Stimulated activated CD8-positive, alpha-beta memory T cell treated with anti-CD3 and anti-CD28 coated beads, Interleukin-4, amount 100 ng/mL, for 1 hour (primary cell): ENCODE results near the gene DNAAF3.
"Not testable (repeated sequence)": the region's sequence is repeated elsewhere in the genome, so short reads cannot be mapped to it uniquely, and the experiment has no call there.

ENCODE experiments used
- DNase-seq, 2 donors: peaks; one replicate each; pipeline ENCODE4 v3.0.0-alpha.2; 2020; ENCODE audit warnings: low read depth in 2 of 2, low spot score in 1 of 2

DNAAF3 gene

GRCh38 chr19:55176076-55176475, 9.7 kb upstream of the DNAAF3 start:
- no peak for DNase-seq

GRCh38 chr19:55175117-55175867, 8.9 kb upstream of the DNAAF3 start:
- DNase-seq: no peak

DNA sequence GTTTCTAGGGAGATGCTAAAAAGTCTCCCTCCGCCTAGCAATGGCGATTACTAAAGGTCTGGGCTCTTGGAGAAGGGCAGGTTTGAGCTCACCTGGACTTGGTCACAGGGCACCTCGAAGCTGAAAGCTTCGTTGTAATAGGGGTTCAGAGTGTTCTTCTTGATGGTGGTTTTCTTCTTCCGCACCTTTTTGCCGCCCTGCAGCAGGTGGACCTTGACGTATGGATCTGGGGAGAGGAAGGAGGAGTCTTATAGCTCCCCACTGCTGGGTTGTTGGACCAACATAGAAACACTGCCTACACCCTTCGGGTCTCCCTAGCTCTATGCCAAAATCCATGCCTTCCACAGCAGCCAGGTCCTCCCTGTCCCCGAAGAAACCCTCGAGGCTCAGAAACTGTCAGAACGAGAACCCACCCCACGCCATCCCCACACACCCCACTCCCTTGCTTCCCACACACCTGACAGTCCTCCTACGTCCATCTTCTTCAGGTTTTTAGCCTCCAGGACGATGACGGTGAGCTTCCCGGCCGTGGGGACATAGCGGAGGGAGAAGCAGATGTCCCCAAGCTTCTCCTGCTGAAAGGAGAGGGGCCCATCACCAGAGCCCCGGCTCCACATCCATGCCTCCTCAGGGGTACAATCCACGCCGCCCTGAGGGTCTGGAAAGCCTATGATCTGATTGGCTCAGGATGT, 8.2 kb upstream of the DNAAF3 start:
- DNase-seq: no peak

GRCh38 chr19:55173714-55174409, 7.4 kb upstream of the DNAAF3 start:
- no peak for DNase-seq

GRCh38 chr19:55173186-55173713, 6.8 kb upstream of the DNAAF3 start:
- DNase-seq: no peak

DNA sequence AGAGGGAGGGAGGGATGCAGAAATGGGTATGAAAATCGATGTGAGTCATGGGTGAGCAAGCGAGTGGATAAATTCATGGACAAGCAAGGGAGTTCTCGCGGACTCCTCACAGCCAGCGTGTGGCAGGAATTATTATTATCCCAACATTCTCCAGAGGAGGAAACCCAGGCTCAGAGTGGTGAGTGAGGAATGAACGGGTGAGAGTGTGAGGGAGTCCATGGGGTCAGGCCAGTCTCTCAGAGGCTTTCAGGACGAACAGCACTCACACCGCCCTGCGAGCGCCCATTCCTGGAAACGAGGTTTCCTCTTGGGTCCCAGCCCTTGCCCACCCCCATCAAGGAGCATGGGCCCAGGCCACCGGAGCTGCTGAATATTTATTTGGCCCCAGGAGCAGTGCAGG, 6.3 kb upstream of the DNAAF3 start:
- no peak for DNase-seq

DNA sequence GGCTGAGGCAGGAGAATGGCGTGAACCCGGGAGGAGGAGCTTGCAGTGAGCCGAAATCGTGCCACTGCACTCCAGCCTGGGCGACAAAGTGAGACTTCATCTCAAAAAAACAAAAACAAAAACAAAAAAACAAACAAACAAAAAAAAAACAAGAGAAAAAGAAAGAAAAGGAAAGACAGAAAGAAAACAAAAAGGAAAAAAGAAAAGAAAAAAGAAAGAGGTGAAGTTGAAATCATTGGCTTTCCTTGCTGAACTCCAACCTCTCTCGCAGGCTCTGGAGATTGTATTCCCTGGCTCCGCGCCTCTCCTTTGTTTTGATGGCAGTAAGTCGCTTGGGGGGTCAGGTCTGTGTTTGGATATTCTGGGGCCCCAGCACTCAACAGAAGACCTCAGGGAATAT, 5.9 kb upstream of the DNAAF3 start:
- not testable (repeated sequence) for DNase-seq

DNA sequence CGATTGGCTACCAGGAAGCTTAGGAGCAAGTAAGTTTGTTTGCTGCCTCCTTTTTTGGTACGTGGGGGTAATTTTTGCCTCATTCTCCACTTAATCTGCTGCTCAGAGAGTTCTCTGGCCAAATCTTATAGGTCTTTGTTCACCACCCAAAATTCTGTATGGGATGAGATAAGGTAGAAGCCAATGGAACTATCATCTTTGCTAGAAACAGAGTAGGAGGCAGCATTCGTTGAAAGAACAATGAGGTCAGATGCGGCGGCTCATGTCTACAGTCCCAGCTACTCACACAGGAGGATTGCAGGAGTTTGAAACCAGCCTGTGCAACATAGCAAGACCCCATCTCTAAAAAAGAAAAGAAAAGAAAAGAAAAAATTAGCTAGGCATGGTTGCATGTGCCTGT, 5.0 kb upstream of the DNAAF3 start:
- DNase-seq: no peak

GRCh38 chr19:55169136-55169535, 2.7 kb upstream of the DNAAF3 start:
- DNase-seq: no peak

DNA sequence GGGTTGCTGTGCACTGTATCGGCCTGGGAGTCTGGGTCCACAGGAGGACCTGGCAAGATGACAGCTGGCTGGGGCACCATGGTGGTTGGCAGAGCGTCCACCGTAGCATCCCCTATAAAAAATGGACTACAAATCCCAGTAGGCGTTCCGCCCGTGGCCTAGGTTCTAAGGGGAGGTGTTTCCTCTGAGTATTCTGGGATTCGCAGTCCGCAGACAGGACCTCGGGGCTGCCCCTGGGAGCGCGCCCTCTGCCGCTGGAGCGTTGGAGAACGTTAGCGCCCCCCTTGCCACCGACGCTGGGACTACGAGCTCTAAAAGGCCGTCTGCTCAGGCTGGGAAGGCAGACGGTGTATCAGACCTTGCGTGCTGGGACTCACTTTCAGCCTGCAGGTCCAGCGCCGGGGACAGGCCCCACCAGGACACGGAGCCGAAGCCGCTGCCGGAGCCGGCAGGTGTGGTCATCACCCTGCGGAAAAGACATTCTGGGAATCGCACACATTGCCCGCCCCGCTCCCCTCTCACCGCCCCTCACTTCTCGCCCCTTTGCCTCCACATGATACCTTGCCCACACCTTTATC, 372 bp downstream of the DNAAF3 start:
- no peak for DNase-seq

- DNase-seq: no peak
These were observed 4.7 kb downstream of the DNAAF3 start for GRCh38 chr19:55161571-55162322.

- no peak for DNase-seq
These were observed 5.4 kb downstream of the DNAAF3 start for GRCh38 chr19:55160986-55161365.

DNA sequence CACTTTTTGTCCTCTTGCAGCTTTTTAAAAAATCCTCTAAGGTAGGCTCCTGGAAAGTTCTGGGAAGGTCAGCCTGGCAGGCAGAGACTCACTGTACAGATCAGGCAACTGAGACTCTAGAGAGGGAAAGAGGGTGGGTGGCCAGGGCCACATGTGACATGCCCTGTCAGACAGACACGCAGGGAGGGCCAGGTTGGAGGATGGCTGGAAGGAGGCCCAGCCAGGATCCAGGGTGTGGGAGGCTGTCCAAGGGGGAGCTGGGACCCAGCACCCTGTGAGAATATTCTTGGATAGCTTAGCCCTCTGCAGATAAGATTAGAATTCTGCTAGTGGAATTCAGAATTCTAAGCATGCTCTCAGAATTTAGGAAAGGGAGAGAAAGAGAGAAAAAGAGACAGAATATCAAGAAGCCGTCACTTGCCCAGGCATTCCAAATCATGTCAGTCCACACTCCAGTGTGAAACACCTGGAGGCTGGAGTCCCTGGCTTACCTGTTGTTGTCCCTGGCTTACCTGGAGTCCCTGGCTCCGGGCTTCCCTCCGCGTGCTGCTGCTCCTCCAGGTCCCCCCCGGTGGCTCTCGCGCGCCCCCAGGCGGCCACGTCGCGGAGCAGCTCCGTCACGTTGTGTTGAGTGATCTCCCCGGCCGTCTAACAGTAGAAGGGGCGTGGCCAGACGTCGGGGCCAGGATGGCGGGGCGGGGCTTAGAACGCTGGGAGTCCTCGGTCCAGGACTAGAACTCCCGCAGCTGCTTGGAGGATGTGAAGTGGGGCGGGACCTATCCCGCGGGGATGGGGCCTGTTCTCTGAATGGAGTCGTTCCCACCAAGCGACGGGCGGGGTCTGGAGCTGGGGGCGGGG, 6.1 kb downstream of the DNAAF3 start:
- peak; percentile 53 to 71 for DNase-seq

GRCh38 chr19:55158848-55159749, 7.3 kb downstream of the DNAAF3 start:
- no peak for DNase-seq

DNA sequence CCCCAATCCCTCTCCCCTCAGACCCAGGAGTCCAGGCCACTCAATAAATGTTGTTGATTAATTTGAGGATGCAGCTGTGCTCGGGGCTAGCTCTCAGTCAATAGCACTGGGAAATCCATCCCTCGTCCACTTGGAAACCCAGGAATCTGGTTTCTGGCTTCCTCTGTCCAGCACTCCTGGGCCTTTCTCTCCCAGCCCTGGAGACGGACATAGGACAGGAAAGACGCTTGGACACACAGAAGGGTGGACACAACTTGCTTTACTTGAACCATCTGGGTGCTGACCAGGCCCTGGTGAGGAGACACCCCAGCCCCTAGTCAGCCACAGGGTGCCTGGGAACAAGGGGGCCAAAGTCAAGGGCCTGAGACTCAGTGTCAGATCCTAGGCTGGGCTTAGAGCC, 8.0 kb downstream of the DNAAF3 start:
- DNase-seq: no peak

- DNase-seq: no peak
These were observed 9.1 kb downstream of the DNAAF3 start, which contains the start of gene TNNI3 for GRCh38 chr19:55157064-55157908. TNNI3 (minus strand) TSS chr19:55157732; CDS start chr19:55157589, 143 bp downstream.

GRCh38 chr19:55156202-55157063, 10.0 kb downstream of the DNAAF3 start:
- no peak for DNase-seq
